ENCODE measurements around the gene PDSS1.

The PDSS1 gene

GRCh38 chr10:26773633-26774032 lies 76.1 kb downstream of the PDSS1 start:
- Histone ChIP-seq H3K27me3 (ENCODE audit: insufficient read depth, poor library complexity, severe bottlenecking) (no peaks in the 10 kb centered on the region), H3K27ac (replicated peaks) (no peak overlapping the region), H3K4me3 (replicated peaks; ENCODE audit: insufficient read depth, low read length) (no peak overlapping the region)
- no peak for DNase-seq (ENCODE audit: low read depth in 1 of 2, low spot score in 1 of 2)
- no peak for TF ChIP-seq CTCF (IDR thresholded peaks at IDR 0.05; ENCODE audit: insufficient read depth, low read length)
- no peak for TF ChIP-seq SPI1 (IDR thresholded peaks at IDR 0.05; ENCODE audit: borderline replicate concordance, low read depth)
- no peak for TF ChIP-seq POLR2AphosphoS5 (IDR thresholded peaks at IDR 0.05; ENCODE audit: low read depth)
- TF ChIP-seq GABPA (IDR thresholded peaks at IDR 0.05; ENCODE audit: low read depth) = no peak
- no peak for TF ChIP-seq REST (IDR thresholded peaks at IDR 0.05; ENCODE audit: insufficient replicate concordance, low read depth)

- Histone ChIP-seq H3K27ac (replicated peaks) (no peak overlapping the region), H3K4me3 (replicated peaks; ENCODE audit: insufficient read depth, low read length) (no peak overlapping the region), H3K27me3 (ENCODE audit: insufficient read depth, poor library complexity, severe bottlenecking) (no peaks in the 10 kb centered on the region)
- DNase-seq (ENCODE audit: low read depth in 1 of 2, low spot score in 1 of 2) = no peak
- TF ChIP-seq CTCF (IDR thresholded peaks at IDR 0.05; ENCODE audit: insufficient read depth, low read length) = no peak
- no peak for TF ChIP-seq POLR2AphosphoS5 (IDR thresholded peaks at IDR 0.05; ENCODE audit: low read depth)
- TF ChIP-seq REST (IDR thresholded peaks at IDR 0.05; ENCODE audit: insufficient replicate concordance, low read depth) = no peak
- no peak for TF ChIP-seq GABPA (IDR thresholded peaks at IDR 0.05; ENCODE audit: low read depth)
- no peak for TF ChIP-seq SPI1 (IDR thresholded peaks at IDR 0.05; ENCODE audit: borderline replicate concordance, low read depth)
Observed at GRCh38 chr10:26776258-26776657, 78.8 kb downstream of the PDSS1 start.

GRCh38 chr10:26777686-26778085 lies 80.2 kb downstream of the PDSS1 start:
- Histone ChIP-seq H3K27me3 (ENCODE audit: insufficient read depth, poor library complexity, severe bottlenecking) (no peaks in the 10 kb centered on the region), H3K27ac (replicated peaks) (no peak overlapping the region), H3K4me3 (replicated peaks; ENCODE audit: insufficient read depth, low read length) (no peak overlapping the region)
- TF ChIP-seq POLR2AphosphoS5 (IDR thresholded peaks at IDR 0.05; ENCODE audit: low read depth) = no peak
- no peak for TF ChIP-seq SPI1 (IDR thresholded peaks at IDR 0.05; ENCODE audit: borderline replicate concordance, low read depth)
- TF ChIP-seq CTCF (IDR thresholded peaks at IDR 0.05; ENCODE audit: insufficient read depth, low read length) = no peak
- no peak for TF ChIP-seq GABPA (IDR thresholded peaks at IDR 0.05; ENCODE audit: low read depth)
- no peak for TF ChIP-seq REST (IDR thresholded peaks at IDR 0.05; ENCODE audit: insufficient replicate concordance, low read depth)
- DNase-seq (ENCODE audit: low read depth in 1 of 2, low spot score in 1 of 2) = no peak
